Breast epithelium (tissue), 4 donors: ENCODE results near the gene CIPC. TPM values are rescaled to one million over a fixed set of nuclear protein-coding genes. Genes with fewer than 3 reads are reported as not detected.
A peak's percentile ranks its signal among the peaks of the same experiment; 100 is the strongest.

Source experiments
- DNase-seq, 2 donors: peaks; one replicate each; pipeline ENCODE4 v3.0.0-alpha.2; 2019; ENCODE audit warnings: low spot score in 2 of 2
- H3K27ac ChIP-seq, 2 donors: fragments of 200-600 bp; sonication (generic) in 1 of 2; one replicate each; pipeline ENCODE4 v1.5.1; 2016 to 2019; ENCODE audit warnings: mild to moderate bottlenecking in 1 of 2
- H3K27me3 ChIP-seq, 2 donors: fragments of 200-600 bp; sonication (generic) in 1 of 2; one replicate each; pipeline versions ENCODE4 v1.5.1 to v1.6.0; 2017 to 2019; ENCODE audit warnings: control low read depth in 1 of 2, mild to moderate bottlenecking in 1 of 2
- H3K36me3 ChIP-seq: fragments of 200-600 bp; one replicate; pipeline ENCODE4 v1.5.1; 2019
- H3K4me1 ChIP-seq, 2 donors: fragments of 200-600 bp; sonication (generic); one replicate each; pipeline ENCODE4 v1.5.1; 2016 to 2019; ENCODE audit warnings: control low read depth in 1 of 2
- H3K4me3 ChIP-seq, 3 donors: fragments of 200-600 bp; sonication (generic); 1 replicate in 2 of 3; 2 replicates in 1 of 3; pipeline ENCODE4 v1.5.1; 2016 to 2019; ENCODE audit warnings: mild to moderate bottlenecking in 3 of 3, moderate library complexity in 2 of 3
- H3K9me3 ChIP-seq, 2 donors: fragments of 200-600 bp; sonication (generic) in 1 of 2; one replicate each; pipeline ENCODE4 v1.5.1; 2016 to 2019; ENCODE audit warnings: control low read depth in 1 of 2
- POLR2A ChIP-seq: fragments of 450-650 bp; IDR thresholded peaks from one replicate; pipeline ENCODE4 v1.6.1; 2016; ENCODE audit warnings: antibody characterized with exemption, mild to moderate bottlenecking, moderate library complexity
- POLR2AphosphoS5 ChIP-seq, 3 donors: sonication (generic); formaldehyde crosslinking; IDR thresholded peaks; one replicate each; pipeline ENCODE4 v1.6.1; 2017; ENCODE audit warnings: antibody characterized with exemption in 3 of 3
- intact Hi-C: fragments of 100-400 bp; cut with DNase I; formaldehyde crosslinking; loops from one replicate; pipeline ENCODE4 v1.15.1; 2023; ENCODE audit warnings: low total_unique reads
- total RNA-seq, 3 donors: library from RNA; depleted of rRNA; stranded (reverse); fragments of >200 nt; gene quantifications; one replicate each; pipeline ENCODE4 v1.1.0, GENCODE V29; 2016
- TF ChIP-seq, protein P1 (sequence below), 3 donors: fragments of 450-650 bp; IDR thresholded peaks; one replicate each; pipeline ENCODE4 v1.5.1; 2016 to 2017; ENCODE audit warnings: antibody characterized with exemption in 3 of 3, mild to moderate bottlenecking in 3 of 3, moderate library complexity in 3 of 3

Gene CIPC
- total RNA-seq, 3 donors from 2014 or later = 40.6 to 64.8 (median 50.7) TPM

DNA sequence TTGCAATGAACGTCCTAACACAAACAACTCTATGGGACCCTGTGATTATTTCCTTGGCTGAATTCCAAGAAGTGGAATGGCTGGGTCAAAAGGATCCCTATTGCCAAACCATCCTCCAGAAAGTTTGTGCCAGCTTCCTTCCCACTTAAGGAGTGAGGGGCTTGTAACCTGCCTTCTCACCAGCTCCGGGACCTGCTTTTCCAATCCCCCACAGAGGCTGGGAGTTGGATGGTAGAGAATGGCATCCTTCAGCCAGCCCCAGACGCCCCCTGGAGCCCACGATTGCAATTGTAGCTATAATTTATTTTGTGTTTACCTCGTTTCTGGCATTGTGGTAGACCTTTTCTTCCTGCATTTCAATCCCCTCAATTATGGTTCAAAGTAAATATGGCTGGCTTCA is 53.2 kb downstream of the CIPC start:
- Histone ChIP-seq H3K36me3 (no peaks in the 10 kb centered on the region), H3K4me3 (no peak overlapping the region), H3K9me3 (no peaks in the 10 kb centered on the region), H3K27me3 (peaks cover 0 to 16% of the 10 kb centered on the region in 2 donors), H3K4me1 (no peaks in the 10 kb centered on the region), H3K27ac (no peak overlapping the region)
- TF ChIP-seq, protein P1, sequence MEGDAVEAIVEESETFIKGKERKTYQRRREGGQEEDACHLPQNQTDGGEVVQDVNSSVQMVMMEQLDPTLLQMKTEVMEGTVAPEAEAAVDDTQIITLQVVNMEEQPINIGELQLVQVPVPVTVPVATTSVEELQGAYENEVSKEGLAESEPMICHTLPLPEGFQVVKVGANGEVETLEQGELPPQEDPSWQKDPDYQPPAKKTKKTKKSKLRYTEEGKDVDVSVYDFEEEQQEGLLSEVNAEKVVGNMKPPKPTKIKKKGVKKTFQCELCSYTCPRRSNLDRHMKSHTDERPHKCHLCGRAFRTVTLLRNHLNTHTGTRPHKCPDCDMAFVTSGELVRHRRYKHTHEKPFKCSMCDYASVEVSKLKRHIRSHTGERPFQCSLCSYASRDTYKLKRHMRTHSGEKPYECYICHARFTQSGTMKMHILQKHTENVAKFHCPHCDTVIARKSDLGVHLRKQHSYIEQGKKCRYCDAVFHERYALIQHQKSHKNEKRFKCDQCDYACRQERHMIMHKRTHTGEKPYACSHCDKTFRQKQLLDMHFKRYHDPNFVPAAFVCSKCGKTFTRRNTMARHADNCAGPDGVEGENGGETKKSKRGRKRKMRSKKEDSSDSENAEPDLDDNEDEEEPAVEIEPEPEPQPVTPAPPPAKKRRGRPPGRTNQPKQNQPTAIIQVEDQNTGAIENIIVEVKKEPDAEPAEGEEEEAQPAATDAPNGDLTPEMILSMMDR (IDR thresholded peaks at IDR 0.05) = no peak
- TF ChIP-seq POLR2AphosphoS5 (IDR thresholded peaks at IDR 0.05) (no peak), POLR2A (no peak)
- no peak for DNase-seq
- intact Hi-C loops = no loop called here

DNA sequence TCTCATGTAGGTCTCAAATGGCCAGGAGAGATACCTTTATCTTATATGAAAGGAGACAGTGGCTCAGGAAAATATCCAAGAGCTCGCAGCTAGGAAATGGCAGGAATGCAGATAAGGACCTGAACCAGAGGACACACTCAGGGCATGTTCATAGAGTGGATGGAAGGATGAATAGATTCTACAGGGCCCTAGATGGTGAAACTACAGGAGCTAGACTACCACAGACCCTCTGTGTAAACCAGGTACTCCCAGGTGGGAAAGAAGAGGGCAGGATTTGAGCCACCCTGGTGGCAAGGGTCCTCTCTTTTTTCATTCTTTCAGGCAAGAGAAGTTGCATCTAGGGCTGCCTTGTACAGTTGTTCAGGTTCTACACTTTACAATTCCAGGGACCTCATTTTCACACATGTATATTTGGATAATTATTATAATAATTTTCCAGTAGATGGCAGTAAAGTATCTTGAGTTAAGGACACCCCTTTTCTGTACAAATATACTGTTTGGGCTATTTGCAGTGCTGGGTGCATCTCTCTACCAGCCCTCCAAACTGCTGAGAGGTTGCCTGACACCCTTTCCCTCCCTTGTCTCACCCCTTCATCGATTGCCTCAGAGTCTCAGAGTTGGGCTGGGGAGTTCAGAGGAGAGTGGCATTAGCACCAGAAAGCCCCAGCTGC is 54.0 kb downstream of the CIPC start:
- Histone ChIP-seq H3K27ac (no peak overlapping the region), H3K36me3 (no peaks in the 10 kb centered on the region), H3K9me3 (no peaks in the 10 kb centered on the region), H3K27me3 (peaks cover 0 to 10% of the 10 kb centered on the region in 2 donors), H3K4me3 (no peak overlapping the region), H3K4me1 (no peaks in the 10 kb centered on the region)
- TF ChIP-seq POLR2AphosphoS5 (IDR thresholded peaks at IDR 0.05) = no peak
- TF ChIP-seq, protein P1 (IDR thresholded peaks at IDR 0.05) = peak in 2 of 3 donors; percentile 14 to 39
- intact Hi-C loops = no loop called here
- no peak for DNase-seq

DNA sequence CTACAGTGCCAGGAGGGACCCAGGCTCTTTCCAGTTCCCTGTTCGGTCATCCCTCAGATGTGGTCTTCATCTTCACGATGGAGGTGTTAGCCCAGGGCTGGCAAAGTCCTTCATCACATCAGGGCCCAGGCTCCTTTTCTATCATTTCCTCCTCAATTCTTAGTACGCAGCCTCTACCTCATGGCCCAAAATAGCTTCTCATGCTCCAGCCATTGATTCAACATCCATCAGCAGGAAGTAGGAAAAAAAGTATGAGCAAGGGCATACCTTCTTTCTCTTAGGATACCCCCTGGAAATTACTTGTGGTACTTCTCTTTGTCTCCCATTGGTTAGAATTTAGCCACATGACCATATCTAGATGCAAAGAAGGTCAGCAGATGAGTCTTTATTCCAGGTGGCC is 55.7 kb downstream of the CIPC start:
- Histone ChIP-seq H3K27me3 (peaks cover 0 to 7% of the 10 kb centered on the region in 2 donors), H3K9me3 (no peaks in the 10 kb centered on the region), H3K4me3 (no peak overlapping the region), H3K4me1 (no peaks in the 10 kb centered on the region), H3K36me3 (no peaks in the 10 kb centered on the region), H3K27ac (no peak overlapping the region)
- DNase-seq = no peak
- no peak for TF ChIP-seq POLR2AphosphoS5 (IDR thresholded peaks at IDR 0.05)
- TF ChIP-seq POLR2A = no peak
- TF ChIP-seq, protein P1 (IDR thresholded peaks at IDR 0.05) = no peak
- intact Hi-C loops = no loop called here

DNA sequence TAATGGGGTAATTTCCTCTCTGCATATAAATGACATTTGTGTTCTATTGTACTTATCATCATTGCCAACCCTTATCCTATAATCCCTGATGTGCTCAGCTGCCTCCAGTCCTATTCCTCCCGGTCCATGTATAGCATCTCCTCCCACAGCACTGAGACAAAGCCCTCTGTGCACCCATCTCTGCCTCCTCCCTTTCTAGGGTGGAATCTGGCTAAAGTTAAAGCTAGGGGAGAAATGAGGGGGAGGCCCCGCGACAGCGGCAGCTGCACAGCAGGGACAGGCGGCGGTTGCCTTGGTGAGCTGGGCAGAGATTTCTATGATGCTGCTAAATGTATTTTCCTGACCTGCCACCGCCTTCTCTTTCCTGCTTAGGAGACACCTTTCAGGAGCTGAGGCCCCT is 56.4 kb downstream of the CIPC start:
- Histone ChIP-seq H3K36me3 (no peaks in the 10 kb centered on the region), H3K4me3 (no peak overlapping the region), H3K27ac (no peak overlapping the region), H3K27me3 (peaks cover 0 to 7% of the 10 kb centered on the region in 2 donors), H3K9me3 (no peaks in the 10 kb centered on the region), H3K4me1 (no peaks in the 10 kb centered on the region)
- TF ChIP-seq POLR2A (no peak), POLR2AphosphoS5 (IDR thresholded peaks at IDR 0.05) (no peak)
- TF ChIP-seq, protein P1 (IDR thresholded peaks at IDR 0.05) = no peak
- intact Hi-C loops = no loop called here
- no peak for DNase-seq

DNA sequence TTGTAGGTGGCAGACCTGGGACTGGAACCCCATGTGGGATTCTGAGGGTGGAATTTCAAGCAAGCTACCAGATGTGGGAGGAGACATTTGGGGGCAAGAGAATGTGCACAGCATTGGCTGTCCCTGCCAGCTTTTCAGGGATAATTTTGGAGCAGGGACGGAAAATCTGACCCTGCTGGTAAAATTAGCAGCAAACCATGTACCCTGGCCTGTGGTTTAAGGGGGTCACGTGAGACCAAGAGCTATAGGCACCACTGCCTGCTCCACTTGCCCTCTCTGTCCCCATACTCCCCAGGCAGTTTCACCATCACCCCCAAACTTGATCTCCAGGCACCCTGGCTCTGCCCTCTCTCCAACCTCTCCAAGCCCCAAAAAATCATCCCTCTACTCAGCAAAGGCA is 57.0 kb downstream of the CIPC start:
- no peak for TF ChIP-seq POLR2A
- TF ChIP-seq, protein P1 (IDR thresholded peaks at IDR 0.05) = no peak
- TF ChIP-seq POLR2AphosphoS5 (IDR thresholded peaks at IDR 0.05) = no peak
- intact Hi-C loops = no loop called here
- Histone ChIP-seq H3K36me3 (no peaks in the 10 kb centered on the region), H3K27ac (no peak overlapping the region), H3K27me3 (peaks cover 0 to 7% of the 10 kb centered on the region in 2 donors), H3K9me3 (no peaks in the 10 kb centered on the region), H3K4me1 (no peaks in the 10 kb centered on the region), H3K4me3 (no peak overlapping the region)
- DNase-seq = no peak
